Stomach smooth muscle (tissue), 2 donors: Measurements from ENCODE around the gene SNRK.

Experiments used
- H3K27ac ChIP-seq: one replicate; pipeline ENCODE4 v1.7.0; 2013; ENCODE audit warnings: mild to moderate bottlenecking, low read length, inconsistent platforms
- H3K27me3 ChIP-seq, 2 donors: one replicate each; pipeline ENCODE4 v1.7.0; 2013; ENCODE audit warnings: low read length in 2 of 2; ENCODE audit not compliant: insufficient read depth in 2 of 2, control insufficient read depth in 1 of 2
- H3K36me3 ChIP-seq, 2 donors: one replicate each; pipeline ENCODE4 v1.7.0; 2013; ENCODE audit warnings: low read length in 2 of 2; ENCODE audit not compliant: control insufficient read depth in 2 of 2, insufficient read depth in 2 of 2
- H3K4me1 ChIP-seq: one replicate; pipeline ENCODE4 v1.7.0; 2013; ENCODE audit warnings: low read length; ENCODE audit not compliant: control insufficient read depth, insufficient read depth
- H3K4me3 ChIP-seq, 2 donors: one replicate each; pipeline ENCODE4 v1.7.0; 2013; ENCODE audit warnings: low read length in 2 of 2
- H3K9ac ChIP-seq, 2 donors: one replicate each; pipeline ENCODE4 v1.7.0; 2013; ENCODE audit warnings: low read length in 2 of 2, mild to moderate bottlenecking in 1 of 2
- H3K9me3 ChIP-seq, 2 donors: one replicate each; pipeline ENCODE4 v1.7.0; 2013; ENCODE audit warnings: low read length in 2 of 2; ENCODE audit not compliant: control insufficient read depth in 2 of 2
- donor health status: healthy.
- donor health status: Pancreatic carcinoma.

Gene SNRK

DNA sequence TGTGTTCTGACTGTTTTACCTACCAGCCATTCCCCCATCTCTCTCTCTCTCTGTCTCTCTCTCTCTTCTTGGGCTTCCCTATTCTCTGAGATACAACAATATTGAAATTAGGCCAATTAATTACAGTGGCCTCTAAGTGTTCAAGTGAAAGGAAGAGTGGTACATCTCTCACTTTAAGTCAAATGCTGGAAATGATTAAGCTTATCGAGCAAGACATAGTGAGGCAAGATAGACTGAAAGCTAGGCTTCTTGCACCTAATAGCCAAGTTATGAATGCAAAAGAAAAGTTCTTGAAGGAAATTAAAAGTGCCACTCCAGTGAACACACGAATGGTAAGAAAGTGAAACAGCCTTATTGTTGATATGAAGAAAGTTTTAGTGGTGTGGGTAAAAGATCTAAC, 21.3 kb downstream of the SNRK start:
- Histone ChIP-seq H3K27me3 (no peaks in the 10 kb centered on the region), H3K36me3 (peaks cover 13 to 15% of the 10 kb centered on the region in 2 donors), H3K27ac (no peak overlapping the region)

DNA sequence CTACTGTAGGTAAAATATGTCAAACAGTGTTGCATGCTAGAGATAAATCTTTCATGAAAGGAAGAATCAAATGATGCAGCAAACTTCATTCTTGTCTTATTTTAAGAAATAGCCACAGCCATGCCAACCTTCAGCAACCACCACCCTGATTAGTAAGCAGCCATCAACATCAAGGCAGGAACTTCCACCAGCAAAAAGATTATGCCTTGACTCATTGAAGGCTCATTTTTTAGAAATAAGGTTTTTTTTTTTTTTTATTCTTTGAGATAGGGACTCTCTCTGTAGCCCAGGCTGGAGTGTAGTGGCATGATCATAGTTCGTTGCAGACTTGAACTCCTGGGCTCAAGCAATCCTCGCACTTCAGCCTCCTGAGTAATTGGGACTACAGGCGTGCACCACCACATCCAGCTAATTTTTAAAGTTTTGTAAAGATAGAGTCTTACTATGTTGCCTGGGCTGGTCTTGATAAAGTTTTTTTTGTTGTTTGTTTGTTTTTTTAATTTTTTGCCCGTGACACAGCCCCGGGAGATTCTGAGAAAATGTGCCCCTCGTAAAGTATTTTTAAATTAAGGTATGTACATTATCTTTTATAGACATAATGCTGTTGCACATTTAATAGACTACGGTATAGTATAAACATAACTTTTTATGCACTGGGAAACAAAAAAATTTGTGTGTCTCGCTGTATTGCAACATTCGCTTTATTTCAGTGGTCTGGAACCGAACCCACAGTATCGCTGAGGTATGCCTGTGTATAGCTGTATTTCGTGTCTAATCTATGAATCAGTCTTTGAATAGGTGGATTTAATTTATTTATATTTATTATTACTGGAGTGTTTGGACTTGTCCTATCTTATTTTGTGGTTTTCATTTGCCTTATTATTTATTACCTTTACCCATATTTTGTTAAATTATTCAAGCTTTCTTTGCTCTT, 23.3 kb downstream of the SNRK start:
- H3K27me3 ChIP-seq: no peaks in the 10 kb centered on the region
- H3K4me3 ChIP-seq: no peak overlapping the region
- H3K27ac ChIP-seq: no peak overlapping the region
- peaks cover 6% of the 10 kb centered on the region in 2 donors for H3K36me3 ChIP-seq
- no peak overlapping the region for H3K9ac ChIP-seq
- H3K9me3 ChIP-seq: no peaks in the 10 kb centered on the region
- H3K4me1 ChIP-seq: no peaks in the 10 kb centered on the region

More for the DNA sequence above, 21.3 kb downstream of the SNRK start:
- no peaks in the 10 kb centered on the region for H3K9me3 ChIP-seq
- H3K9ac ChIP-seq: no peak overlapping the region
- H3K4me1 ChIP-seq: no peaks in the 10 kb centered on the region
- no peak overlapping the region for H3K4me3 ChIP-seq

DNA sequence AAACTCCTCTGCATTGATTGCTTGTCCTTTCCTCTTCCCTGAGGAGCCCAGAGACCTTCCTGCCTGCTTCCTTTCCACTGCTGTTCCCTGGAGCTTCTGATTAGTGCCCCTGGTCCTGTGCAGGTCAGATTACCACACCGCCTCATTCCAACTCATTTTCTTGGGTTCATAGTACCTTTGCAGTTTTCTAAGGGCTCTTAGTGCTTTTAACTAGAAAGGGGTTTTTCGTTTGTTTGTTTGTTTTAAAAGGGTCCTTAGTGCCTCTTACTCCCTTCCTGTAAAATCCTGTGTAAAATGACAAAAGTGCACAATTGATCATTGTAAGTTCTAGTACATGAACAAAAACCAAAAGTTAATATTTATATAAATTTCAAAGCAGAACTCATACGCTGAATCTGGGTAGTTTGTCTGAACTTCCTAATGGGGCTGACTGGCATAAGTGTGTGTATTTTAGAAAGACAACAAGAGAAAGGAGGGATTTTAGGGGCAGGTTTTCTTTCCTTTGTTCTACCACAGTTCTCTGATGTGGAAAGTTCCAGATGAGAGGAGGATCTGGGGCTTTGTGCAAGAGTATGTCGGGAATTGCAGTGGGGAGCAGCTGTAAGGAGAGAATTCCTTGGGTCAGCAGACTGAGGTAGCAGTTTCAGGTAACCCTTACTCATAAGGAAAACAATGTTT, 30.6 kb downstream of the SNRK start:
- Histone ChIP-seq H3K36me3 (peaks cover 0 to 3% of the 10 kb centered on the region in 2 donors), H3K4me3 (no peak overlapping the region), H3K27ac (peak overlapping the region; percentile 33), H3K9ac (no peak overlapping the region), H3K27me3 (no peaks in the 10 kb centered on the region), H3K9me3 (no peaks in the 10 kb centered on the region), H3K4me1 (peaks cover 16% of the 10 kb centered on the region)

DNA sequence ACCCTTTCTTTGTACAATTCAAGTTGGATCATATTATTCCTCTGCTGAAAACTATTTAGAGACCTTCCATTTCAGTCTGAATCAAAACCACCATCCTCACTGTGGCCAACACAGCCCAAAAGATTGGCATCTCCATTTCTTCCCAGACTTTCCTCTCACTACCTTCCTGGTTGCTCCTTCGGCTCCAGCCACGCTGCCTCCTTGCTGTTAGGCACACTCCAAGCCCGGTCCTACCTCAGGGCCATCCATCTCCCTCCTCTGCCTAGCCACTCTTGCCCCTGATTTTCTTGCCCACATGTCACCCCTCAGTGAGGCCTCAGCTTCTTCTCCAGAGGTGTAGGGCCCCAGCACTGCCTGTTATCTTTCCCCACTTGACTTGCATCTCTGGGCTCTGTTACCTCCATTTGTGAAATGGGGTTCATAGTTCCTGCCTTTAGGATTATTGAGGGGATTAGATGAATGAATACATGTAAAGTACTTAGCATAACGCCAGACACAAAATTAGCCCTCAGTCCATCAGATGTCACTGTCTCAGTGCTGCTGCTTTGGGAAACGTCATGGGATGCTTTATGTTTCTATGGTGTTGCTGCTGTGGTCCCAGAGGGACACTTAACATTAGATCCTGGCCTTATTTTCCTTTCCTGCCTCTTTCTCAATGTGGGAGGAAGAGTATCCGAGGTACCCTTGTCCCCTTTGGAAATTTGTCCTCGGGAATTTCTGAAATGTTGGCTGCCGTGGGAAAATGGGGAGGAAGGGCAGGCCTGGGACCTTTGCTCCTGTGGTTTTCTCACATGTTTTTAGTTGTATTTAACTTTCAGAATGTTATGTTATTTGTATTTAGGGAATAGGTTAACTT, 31.3 kb downstream of the SNRK start:
- H3K9me3 ChIP-seq: no peaks in the 10 kb centered on the region
- H3K27me3 ChIP-seq: no peaks in the 10 kb centered on the region
- peak overlapping the region; percentile 33 for H3K27ac ChIP-seq
- peaks cover 0 to 3% of the 10 kb centered on the region in 2 donors for H3K36me3 ChIP-seq
- H3K4me1 ChIP-seq: peaks cover 16% of the 10 kb centered on the region
- no peak overlapping the region for H3K4me3 ChIP-seq
- H3K9ac ChIP-seq: no peak overlapping the region

DNA sequence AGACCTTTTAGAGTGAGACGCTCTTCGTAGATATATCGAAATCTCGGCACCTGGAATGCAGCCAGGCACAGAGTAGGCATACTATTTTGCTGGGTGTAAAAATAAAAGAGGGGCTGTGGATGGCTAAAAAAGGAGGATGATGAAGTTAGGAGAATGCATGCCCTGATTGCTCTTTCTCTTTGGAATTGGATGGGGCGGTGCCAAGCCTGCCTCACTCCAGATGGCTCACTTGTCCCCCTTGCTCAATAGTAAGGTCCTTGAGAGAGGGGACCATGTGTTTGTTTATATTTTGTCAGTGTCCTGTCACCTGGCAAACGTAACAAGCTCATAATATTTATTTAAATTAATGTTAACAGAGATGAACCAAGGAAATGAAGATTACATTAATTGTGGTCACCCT, 33.0 kb downstream of the SNRK start:
- Histone ChIP-seq H3K4me1 (peaks cover 16% of the 10 kb centered on the region), H3K27ac (no peak overlapping the region), H3K9ac (no peak overlapping the region)

DNA sequence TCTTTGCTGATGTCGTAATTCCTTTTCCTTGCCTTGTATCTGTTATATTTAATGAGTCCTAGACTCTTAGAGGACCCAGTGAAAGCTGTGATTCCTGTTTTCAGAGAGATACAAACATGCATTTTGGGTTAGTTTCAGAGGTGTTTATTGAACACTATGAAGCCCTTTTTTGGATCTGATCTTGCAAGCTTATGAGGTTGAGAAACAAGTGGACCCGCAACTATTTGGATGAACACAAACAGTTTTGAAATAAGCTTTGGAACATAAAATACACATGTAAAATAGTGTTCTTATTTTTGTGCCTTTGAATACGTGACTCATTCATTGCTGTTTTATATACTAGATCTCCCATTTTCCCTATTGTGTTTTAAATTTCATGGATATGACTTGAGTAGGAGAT, 33.5 kb downstream of the SNRK start:
- no peaks in the 10 kb centered on the region for H3K27me3 ChIP-seq
- H3K9ac ChIP-seq: no peak overlapping the region
- H3K4me1 ChIP-seq: peaks cover 16% of the 10 kb centered on the region
- no peak overlapping the region for H3K4me3 ChIP-seq
- peaks cover 0 to 3% of the 10 kb centered on the region in 2 donors for H3K36me3 ChIP-seq
- no peaks in the 10 kb centered on the region for H3K9me3 ChIP-seq
- H3K27ac ChIP-seq: no peak overlapping the region

More for the DNA sequence above, 33.0 kb downstream of the SNRK start:
- no peaks in the 10 kb centered on the region for H3K27me3 ChIP-seq
- H3K9me3 ChIP-seq: no peaks in the 10 kb centered on the region
- peaks cover 0 to 3% of the 10 kb centered on the region in 2 donors for H3K36me3 ChIP-seq
- no peak overlapping the region for H3K4me3 ChIP-seq

DNA sequence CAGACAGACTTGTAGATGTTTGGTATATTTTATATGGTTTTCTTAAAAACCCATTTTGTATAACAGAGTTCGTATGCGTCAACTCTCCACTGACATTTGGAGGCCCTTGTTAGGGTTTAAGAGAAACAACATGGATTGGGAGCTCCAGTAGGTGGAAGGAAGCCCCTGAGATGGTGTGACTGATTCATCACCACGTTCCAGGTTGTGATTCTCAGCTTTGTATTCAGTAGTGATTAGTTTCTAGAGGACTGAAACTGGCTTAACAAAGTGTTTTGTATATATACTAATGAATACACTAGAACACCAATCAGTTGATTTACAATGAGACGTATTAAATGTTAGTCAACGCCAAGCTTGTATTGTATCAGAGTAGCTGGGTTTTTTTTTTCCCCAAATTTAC, 33.9 kb downstream of the SNRK start:
- Histone ChIP-seq H3K9ac (no peak overlapping the region), H3K27ac (no peak overlapping the region), H3K9me3 (no peaks in the 10 kb centered on the region), H3K4me3 (no peak overlapping the region), H3K36me3 (peaks cover 0 to 3% of the 10 kb centered on the region in 2 donors), H3K27me3 (no peaks in the 10 kb centered on the region), H3K4me1 (peaks cover 12% of the 10 kb centered on the region)

DNA sequence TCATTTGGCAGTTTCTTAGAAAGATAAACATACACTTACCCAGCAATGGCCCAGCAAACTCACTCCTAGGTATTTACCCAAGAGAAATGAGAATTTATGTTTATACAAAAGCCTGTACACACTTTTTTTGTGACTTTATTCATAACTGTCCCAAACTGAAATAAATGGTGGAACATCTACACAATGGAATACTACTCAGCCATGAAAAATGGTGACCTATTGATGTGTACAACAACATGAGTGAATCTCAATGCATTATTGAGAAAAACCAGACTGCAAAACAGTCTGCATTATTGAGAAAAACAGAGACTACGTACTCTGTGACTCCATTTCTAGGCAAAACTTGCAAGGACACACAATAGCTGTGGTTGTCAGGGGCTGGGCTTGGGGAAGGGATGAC, 37.2 kb downstream of the SNRK start:
- Histone ChIP-seq H3K36me3 (no peaks in the 10 kb centered on the region), H3K27me3 (no peaks in the 10 kb centered on the region), H3K4me1 (peaks cover 13% of the 10 kb centered on the region), H3K9me3 (no peaks in the 10 kb centered on the region), H3K4me3 (no peak overlapping the region), H3K27ac (no peak overlapping the region), H3K9ac (no peak overlapping the region)

DNA sequence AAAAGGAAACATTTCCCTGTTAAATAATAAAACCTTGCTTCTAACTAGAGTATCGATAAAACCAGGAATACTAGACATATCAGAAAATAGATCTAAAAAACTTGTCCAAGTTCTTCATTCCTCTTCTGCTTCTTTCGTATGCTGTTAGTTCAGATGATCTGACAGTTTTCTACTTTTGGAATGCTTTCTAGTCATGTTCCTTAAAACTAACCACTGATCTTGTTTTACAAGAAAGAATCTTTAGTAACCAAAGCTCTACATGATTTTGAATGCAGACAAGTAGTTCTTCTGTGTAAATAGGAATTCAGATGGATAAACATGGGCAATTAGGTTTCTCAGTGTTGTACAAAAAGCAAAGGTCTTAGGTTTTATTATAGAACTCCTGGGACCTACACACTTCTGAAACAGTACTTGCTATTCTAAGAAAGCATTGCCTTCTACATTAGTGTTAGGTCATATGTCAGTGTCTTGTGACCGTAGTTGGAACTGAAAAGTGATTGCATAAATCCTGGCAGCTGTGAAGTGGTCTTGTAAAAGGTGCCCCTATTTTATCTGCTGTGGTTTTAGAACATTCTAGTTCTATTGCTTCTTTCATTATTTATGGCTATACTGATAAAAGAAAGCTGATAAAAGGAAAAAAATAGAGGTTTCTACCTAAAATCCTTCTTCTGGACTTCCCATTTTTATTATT, 40.7 kb downstream of the SNRK start:
- Histone ChIP-seq H3K4me1 (peaks cover 13% of the 10 kb centered on the region), H3K27me3 (no peaks in the 10 kb centered on the region), H3K36me3 (no peaks in the 10 kb centered on the region), H3K27ac (peak overlapping the region; percentile 37), H3K9ac (no peak overlapping the region), H3K9me3 (no peaks in the 10 kb centered on the region), H3K4me3 (no peak overlapping the region)

DNA sequence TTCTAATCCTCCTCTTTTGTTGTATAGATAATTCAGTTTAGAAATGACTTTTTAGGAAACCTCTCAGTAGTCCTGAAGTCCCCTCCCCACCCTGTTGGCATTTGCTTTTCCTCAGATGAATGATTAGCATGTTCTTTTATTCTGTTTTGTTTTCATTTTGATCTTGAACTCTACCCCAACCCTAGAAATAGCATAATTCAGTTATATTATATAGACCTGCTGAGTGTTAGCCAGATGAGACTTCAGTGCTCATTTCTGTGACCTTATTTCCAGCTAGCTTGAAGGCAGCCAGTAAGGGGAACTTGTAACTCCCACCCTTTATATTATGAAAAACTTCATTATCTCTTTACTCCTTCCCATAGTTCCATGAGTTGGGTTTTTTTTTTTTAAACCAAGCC, 41.2 kb downstream of the SNRK start:
- Histone ChIP-seq H3K4me1 (peaks cover 13% of the 10 kb centered on the region), H3K36me3 (no peaks in the 10 kb centered on the region), H3K27ac (peak overlapping the region; percentile 37)

More for the DNA sequence above, 41.2 kb downstream of the SNRK start:
- Histone ChIP-seq H3K9ac (no peak overlapping the region), H3K4me3 (no peak overlapping the region), H3K27me3 (no peaks in the 10 kb centered on the region), H3K9me3 (no peaks in the 10 kb centered on the region)
